GM18520 (cell line): ENCODE results near the gene EHF.

ENCODE experiments used
- ATAC-seq: cut with Tn5 transposase; IDR thresholded peaks from one replicate; pipeline ENCODE4 v1.9.1; 2021; ENCODE audit not compliant: unreplicated experiment

EHF gene

GRCh38 chr11:34623463-34623862 lies 2.6 kb downstream of the EHF start:
- ATAC-seq: no peak

- peak; percentile 67 for ATAC-seq
These were observed 3.2 kb downstream of the EHF start for GRCh38 chr11:34624069-34624468.

GRCh38 chr11:34625576-34625975 lies 4.7 kb downstream of the EHF start:
- ATAC-seq: no peak

- no peak for ATAC-seq
These were observed 5.5 kb downstream of the EHF start for GRCh38 chr11:34626393-34626792.

- no peak for ATAC-seq
These were observed 6.3 kb downstream of the EHF start for GRCh38 chr11:34627197-34627596.

GRCh38 chr11:34629711-34630110 lies 8.8 kb downstream of the EHF start:
- ATAC-seq: no peak

- ATAC-seq: no peak
These were observed 9.7 kb downstream of the EHF start for GRCh38 chr11:34630544-34630943.

GRCh38 chr11:34631297-34631696 lies 10.4 kb downstream of the EHF start:
- no peak for ATAC-seq

GRCh38 chr11:34631737-34632104 lies 10.8 kb downstream of the EHF start:
- no peak for ATAC-seq

GRCh38 chr11:34632105-34632791 lies 11.4 kb downstream of the EHF start:
- no peak for ATAC-seq

GRCh38 chr11:34633640-34633989 lies 12.7 kb downstream of the EHF start:
- no peak for ATAC-seq

- no peak for ATAC-seq
These were observed 13.2 kb downstream of the EHF start for GRCh38 chr11:34633990-34634693.

GRCh38 chr11:34634694-34635062 lies 13.8 kb downstream of the EHF start:
- ATAC-seq: no peak

GRCh38 chr11:34636127-34636526 lies 15.2 kb downstream of the EHF start:
- ATAC-seq: no peak

GRCh38 chr11:34637303-34637702 lies 16.4 kb downstream of the EHF start:
- no peak for ATAC-seq

GRCh38 chr11:34638897-34639296 lies 18.0 kb downstream of the EHF start:
- ATAC-seq: no peak

GRCh38 chr11:34639545-34639944 lies 18.7 kb downstream of the EHF start:
- ATAC-seq: no peak

- ATAC-seq: no peak
These were observed 19.4 kb downstream of the EHF start for GRCh38 chr11:34640050-34640923.

- no peak for ATAC-seq
These were observed 20.0 kb downstream of the EHF start for GRCh38 chr11:34640924-34641275.

GRCh38 chr11:34641456-34641855 lies 20.6 kb downstream of the EHF start:
- ATAC-seq: no peak

GRCh38 chr11:34642001-34642554 lies 21.2 kb downstream of the EHF start:
- no peak for ATAC-seq

GRCh38 chr11:34642873-34643272 lies 22.0 kb downstream of the EHF start:
- no peak for ATAC-seq
